Stomach (tissue), 4 donors: ENCODE measurements around the gene SUPT20H.

ENCODE experiments used
- EP300 ChIP-seq: sonication (generic); formaldehyde crosslinking; IDR thresholded peaks from one replicate; pipeline ENCODE4 v1.6.1; 2017; ENCODE audit warnings: antibody characterized with exemption
- POLR2A ChIP-seq, 4 donors: fragments of 450-650 bp; IDR thresholded peaks; one replicate each; pipeline ENCODE4 v1.6.1; 2016; ENCODE audit warnings: antibody characterized with exemption in 4 of 4, control low read depth in 2 of 4, mild to moderate bottlenecking in 1 of 4, moderate library complexity in 1 of 4
- POLR2AphosphoS5 ChIP-seq, 3 donors: sonication (generic); formaldehyde crosslinking; IDR thresholded peaks; one replicate each; pipeline ENCODE4 v1.6.1; 2016; ENCODE audit warnings: antibody characterized with exemption in 3 of 3
- TF ChIP-seq, protein P1 (sequence below), 7 experiments: fragments of 450-650 bp in 4 of 7; fragments of 200-600 bp in 3 of 7; sonication (generic) in 3 of 7; IDR thresholded peaks; one replicate each; pipeline ENCODE4 v1.5.1; 2016 to 2019; ENCODE audit warnings: antibody characterized with exemption in 7 of 7, control low read depth in 2 of 7, mild to moderate bottlenecking in 1 of 7

DNA sequence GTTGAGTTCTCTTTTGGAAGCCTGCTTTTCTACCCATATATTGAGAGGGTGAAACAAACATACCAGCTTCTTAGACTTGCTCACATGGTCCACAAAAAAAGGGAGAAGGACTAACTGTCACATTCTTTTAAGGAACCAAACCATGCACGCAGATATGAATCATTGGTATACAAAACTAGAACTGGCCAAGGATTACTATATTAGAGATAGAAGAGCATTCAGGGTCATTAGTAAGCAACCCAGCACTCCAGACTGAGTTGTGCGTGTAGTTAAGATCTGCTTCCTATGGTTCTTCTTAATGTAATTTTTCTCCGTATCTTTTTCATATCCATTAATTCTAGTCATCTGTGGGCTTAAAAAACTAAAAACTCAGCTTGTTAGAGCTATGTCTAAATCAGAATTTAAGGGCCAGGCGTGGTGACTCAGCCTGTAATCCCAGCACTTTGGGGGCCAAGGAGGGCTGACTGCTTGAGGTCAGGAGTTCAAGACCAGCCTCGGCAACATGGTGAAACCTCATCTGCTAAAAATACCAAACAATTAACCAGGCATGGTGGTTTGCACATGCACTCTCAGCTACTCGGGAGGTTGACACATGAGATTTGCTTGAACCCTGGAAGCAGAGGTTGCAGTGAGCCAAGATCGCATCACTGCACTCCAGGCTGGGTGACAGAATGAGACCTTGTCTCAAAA is 80.0 kb downstream of the SUPT20H start:
- no peak for TF ChIP-seq POLR2A (IDR thresholded peaks at IDR 0.05)
- TF ChIP-seq, protein P1, sequence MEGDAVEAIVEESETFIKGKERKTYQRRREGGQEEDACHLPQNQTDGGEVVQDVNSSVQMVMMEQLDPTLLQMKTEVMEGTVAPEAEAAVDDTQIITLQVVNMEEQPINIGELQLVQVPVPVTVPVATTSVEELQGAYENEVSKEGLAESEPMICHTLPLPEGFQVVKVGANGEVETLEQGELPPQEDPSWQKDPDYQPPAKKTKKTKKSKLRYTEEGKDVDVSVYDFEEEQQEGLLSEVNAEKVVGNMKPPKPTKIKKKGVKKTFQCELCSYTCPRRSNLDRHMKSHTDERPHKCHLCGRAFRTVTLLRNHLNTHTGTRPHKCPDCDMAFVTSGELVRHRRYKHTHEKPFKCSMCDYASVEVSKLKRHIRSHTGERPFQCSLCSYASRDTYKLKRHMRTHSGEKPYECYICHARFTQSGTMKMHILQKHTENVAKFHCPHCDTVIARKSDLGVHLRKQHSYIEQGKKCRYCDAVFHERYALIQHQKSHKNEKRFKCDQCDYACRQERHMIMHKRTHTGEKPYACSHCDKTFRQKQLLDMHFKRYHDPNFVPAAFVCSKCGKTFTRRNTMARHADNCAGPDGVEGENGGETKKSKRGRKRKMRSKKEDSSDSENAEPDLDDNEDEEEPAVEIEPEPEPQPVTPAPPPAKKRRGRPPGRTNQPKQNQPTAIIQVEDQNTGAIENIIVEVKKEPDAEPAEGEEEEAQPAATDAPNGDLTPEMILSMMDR (IDR thresholded peaks at IDR 0.05): no peak
- no peak for TF ChIP-seq EP300
- no peak for TF ChIP-seq POLR2AphosphoS5 (IDR thresholded peaks at IDR 0.05)
